VCaP (cell line): Measurements from ENCODE around the gene CEP250.

ENCODE experiments used
- H3K27ac ChIP-seq: fragments of 450-650 bp; 2 replicates; pipeline ENCODE4 v1.5.1; 2017
- TF ChIP-seq, protein P1 (sequence below): fragments of 450-650 bp; conservative IDR thresholded peaks from 2 replicates; pipeline ENCODE4 v1.5.1; 2017; ENCODE audit warnings: mild to moderate bottlenecking, moderate library complexity

CEP250 gene

DNA sequence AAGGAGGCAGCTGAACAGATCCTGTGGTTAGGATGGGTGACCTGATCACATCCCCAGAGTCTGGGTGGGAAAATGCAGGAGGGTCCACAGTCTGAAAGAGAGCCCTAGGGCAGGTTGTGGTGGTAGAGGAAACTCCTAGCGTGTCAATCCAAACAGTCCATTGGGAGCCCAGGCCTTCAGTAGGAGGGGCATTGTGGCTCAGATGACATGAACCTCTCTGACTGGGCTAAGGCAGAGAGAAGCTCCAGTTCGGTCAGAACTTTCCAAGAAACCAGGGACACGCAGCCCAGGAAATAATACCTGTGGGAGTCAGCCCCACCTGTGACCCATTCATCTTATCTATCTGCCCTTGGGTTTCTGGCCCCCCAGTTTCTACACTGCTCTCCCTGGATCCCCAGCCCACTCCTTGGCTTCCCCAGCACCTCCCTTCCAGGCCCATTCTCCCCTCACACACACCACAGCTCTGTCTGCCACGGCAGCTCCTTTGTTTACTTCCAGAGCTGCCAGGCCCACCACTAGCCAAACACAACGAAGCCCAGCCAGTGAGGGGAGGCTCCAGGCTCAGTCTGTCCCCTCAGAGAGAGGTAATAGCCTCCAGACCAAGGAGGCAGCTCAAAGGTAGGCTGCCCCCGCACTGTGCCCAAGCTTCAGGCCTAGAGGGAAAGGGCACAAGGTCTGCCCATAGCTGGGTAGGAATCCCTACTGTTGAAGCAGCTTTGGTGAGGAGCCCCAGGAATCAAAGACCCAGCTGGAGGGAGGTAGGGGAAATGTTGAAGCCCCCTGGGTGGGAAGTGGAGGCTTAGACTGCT, 23.6 kb upstream of the CEP250 start:
- H3K27ac ChIP-seq = no peak overlapping the region
- TF ChIP-seq, protein P1, sequence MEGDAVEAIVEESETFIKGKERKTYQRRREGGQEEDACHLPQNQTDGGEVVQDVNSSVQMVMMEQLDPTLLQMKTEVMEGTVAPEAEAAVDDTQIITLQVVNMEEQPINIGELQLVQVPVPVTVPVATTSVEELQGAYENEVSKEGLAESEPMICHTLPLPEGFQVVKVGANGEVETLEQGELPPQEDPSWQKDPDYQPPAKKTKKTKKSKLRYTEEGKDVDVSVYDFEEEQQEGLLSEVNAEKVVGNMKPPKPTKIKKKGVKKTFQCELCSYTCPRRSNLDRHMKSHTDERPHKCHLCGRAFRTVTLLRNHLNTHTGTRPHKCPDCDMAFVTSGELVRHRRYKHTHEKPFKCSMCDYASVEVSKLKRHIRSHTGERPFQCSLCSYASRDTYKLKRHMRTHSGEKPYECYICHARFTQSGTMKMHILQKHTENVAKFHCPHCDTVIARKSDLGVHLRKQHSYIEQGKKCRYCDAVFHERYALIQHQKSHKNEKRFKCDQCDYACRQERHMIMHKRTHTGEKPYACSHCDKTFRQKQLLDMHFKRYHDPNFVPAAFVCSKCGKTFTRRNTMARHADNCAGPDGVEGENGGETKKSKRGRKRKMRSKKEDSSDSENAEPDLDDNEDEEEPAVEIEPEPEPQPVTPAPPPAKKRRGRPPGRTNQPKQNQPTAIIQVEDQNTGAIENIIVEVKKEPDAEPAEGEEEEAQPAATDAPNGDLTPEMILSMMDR = no peak

DNA sequence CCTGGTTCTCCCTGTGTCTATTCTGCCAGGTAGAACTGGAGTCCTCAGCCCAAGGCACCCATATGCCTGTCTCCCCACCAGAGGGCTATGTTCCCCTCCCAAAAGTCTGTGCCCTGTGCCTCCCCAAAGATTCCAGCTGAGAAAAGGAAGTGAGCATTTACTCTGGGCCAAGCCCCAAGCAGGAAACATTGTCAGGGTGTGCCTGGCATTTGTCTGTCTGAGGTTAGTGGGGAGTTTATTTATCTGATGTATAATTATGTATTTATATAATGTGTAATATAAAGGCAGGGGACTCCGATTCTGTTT, 23.0 kb upstream of the CEP250 start:
- TF ChIP-seq, protein P1 = no peak
- no peak overlapping the region for H3K27ac ChIP-seq

DNA sequence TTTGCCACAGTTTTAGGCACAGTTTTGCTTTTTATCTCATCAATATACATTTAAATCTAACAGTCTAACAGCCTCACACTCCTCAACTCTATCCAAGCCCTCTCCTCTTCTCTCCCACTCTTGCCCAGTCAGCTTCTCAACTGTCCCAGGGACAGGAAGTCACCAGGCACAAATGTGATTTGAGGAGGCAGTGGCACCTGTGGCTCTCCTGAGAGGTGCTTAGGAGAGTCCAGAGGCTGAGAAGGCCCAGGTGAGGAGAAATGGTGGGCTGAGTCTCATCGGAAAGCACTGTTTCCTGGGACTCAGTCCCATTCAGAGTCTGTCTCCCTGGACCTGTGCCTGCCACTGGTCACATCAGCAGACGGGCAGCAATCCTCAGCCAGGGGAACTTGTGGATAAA, 22.1 kb upstream of the CEP250 start:
- TF ChIP-seq, protein P1 = no peak
- no peak overlapping the region for H3K27ac ChIP-seq

DNA sequence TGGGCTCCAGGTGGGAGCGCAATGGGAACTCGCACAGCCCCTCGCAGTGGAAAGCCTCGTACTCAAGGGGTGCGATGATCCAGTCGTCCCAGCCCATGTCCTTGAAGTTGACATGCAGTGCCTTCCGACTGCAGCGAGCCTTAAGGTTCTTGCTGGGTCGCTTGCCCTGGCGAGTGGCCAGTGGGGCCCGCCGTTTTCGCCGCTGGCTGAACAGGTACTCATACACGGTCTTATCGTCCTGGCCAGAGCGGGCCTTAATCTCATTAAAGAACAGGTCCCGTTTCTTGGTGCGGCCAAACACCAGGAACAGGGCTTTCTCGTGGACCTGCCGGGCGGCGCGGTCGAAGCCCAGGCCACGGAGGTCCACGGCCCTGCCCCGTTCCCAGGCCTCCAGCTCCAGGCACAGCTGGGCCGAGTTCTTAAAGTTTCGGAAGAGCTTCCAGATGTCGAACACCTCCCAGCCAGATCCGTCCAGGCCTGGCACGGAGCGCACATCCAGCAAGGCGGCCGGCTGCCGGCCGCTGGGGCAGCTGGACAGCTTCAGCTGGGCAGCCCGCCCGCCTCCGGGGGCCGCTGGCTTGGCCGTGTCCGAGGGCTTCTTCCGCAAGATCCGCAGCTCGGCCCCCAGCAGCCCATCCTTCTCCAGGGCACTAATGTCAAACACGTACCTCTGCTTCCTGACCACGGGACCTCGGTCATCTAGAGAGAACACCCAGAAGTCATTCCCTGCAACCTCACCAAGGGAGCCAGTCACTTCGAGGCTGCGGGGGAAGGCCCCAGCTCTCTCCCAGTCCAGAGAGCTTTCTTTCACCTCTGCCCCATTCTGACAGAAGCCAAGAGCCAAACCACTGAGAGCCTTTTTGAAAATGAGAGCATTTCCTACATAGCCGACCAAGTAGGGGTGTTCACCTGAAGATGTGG, 21.1 kb upstream of the CEP250 start:
- no peak overlapping the region for H3K27ac ChIP-seq
- TF ChIP-seq, protein P1 = no peak

DNA sequence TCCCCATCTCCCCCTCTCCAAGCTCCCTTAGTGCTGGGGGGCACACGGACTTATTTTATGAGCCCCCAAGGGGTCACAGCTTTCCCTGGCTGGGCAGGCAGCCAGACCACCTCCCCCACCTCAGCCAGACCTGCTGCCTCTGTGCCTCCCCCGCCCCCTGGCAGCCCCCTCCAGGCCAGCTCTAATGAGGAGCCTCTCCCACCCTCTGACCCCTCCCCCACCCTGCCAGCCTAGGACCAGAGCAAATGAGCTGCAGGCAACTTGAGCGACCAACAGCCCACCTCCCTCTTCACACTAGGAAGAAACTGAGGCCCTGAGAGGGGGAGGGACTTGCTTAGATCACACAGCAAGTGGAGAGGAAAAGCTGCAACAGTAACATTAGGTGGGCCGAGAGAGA, 19.2 kb upstream of the CEP250 start:
- TF ChIP-seq, protein P1 = no peak
- no peak overlapping the region for H3K27ac ChIP-seq

DNA sequence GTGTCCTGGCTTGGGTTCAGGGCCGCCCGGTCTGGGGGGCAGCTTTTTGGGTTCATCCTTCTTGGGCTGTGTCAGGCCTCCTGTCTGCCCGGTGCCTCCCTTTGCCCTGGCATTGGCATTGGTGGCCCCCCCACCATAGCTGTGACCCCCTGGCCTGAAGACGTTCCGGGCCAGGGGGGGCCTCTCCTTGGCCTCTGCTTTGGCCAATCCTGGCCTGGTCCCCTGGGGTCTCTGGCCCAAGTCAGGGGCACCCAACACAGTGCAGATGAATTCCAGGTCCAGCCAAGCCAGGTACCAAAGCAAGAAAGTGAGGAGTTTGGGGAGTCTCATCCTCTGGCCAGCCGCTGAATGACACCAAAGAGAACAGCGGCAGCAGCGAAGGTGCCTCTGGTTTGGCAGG, 17.8 kb upstream of the CEP250 start:
- TF ChIP-seq, protein P1 = no peak
- no peak overlapping the region for H3K27ac ChIP-seq

DNA sequence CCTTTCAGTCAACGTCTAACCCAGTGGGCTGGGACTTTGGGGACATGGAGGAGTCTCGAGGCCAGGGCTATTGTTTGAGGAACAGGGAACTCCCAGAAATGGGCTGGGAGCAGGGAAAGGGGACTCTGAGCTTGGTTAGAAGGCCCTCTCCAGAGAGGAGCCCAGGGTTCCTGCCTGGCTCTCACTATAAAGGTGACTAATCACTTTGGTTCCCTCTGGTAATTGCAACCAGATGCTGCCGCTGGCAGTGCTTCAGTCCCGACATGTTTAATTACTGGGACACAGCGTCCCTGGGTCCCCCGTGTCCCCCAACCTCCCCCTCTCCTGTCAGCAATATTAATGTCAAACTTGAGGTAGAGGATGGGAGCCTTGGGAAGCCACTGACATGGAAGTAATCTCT, 12.4 kb upstream of the CEP250 start:
- H3K27ac ChIP-seq = no peak overlapping the region
- TF ChIP-seq, protein P1 = no peak
